ENCODE measurements around the gene TRAM2.

The TRAM2 gene

GRCh38 chr6:52595000-52595795 lies 18.3 kb upstream of the TRAM2 start:
- DNase-seq (ENCODE audit: low spot score): peak; percentile 80

GRCh38 chr6:52594221-52594620 lies 17.4 kb upstream of the TRAM2 start:
- no peak for DNase-seq (ENCODE audit: low spot score)

GRCh38 chr6:52591832-52592231 lies 15.0 kb upstream of the TRAM2 start:
- no peak for DNase-seq (ENCODE audit: low spot score)

- peak; percentile 60 for DNase-seq (ENCODE audit: low spot score)
Measured at GRCh38 chr6:52590152-52590891, 13.5 kb upstream of the TRAM2 start.

GRCh38 chr6:52588710-52589091 lies 11.8 kb upstream of the TRAM2 start:
- no peak for DNase-seq (ENCODE audit: low spot score)

- DNase-seq (ENCODE audit: low spot score): no peak
Measured at GRCh38 chr6:52588087-52588709, 11.3 kb upstream of the TRAM2 start.

GRCh38 chr6:52587001-52587400 lies 10.1 kb upstream of the TRAM2 start:
- DNase-seq (ENCODE audit: low spot score): no peak

GRCh38 chr6:52584203-52584602 lies 7.3 kb upstream of the TRAM2 start:
- no peak for DNase-seq (ENCODE audit: low spot score)

- no peak for DNase-seq (ENCODE audit: low spot score)
Measured at GRCh38 chr6:52582996-52583395, 6.1 kb upstream of the TRAM2 start.

- no peak for DNase-seq (ENCODE audit: low spot score)
Measured at GRCh38 chr6:52582446-52582845, 5.6 kb upstream of the TRAM2 start.

GRCh38 chr6:52580905-52581304 lies 4.0 kb upstream of the TRAM2 start:
- no peak for DNase-seq (ENCODE audit: low spot score)

- no peak for DNase-seq (ENCODE audit: low spot score)
Measured at GRCh38 chr6:52579006-52579660, 2.3 kb upstream of the TRAM2 start.

GRCh38 chr6:52577778-52578463 lies 1.1 kb upstream of the TRAM2 start:
- DNase-seq (ENCODE audit: low spot score): no peak

GRCh38 chr6:52576392-52577021 lies 353 bp downstream of the TRAM2 start:
- DNase-seq (ENCODE audit: low spot score): peak; percentile 73

GRCh38 chr6:52576054-52576391 lies 837 bp downstream of the TRAM2 start:
- no peak for DNase-seq (ENCODE audit: low spot score)

GRCh38 chr6:52575502-52575892 lies 1.4 kb downstream of the TRAM2 start:
- DNase-seq (ENCODE audit: low spot score): no peak

GRCh38 chr6:52574709-52575501 lies 2.0 kb downstream of the TRAM2 start:
- DNase-seq (ENCODE audit: low spot score): peak; percentile 76

- no peak for DNase-seq (ENCODE audit: low spot score)
Measured at GRCh38 chr6:52573295-52573694, 3.6 kb downstream of the TRAM2 start.

GRCh38 chr6:52572536-52572935 lies 4.3 kb downstream of the TRAM2 start:
- DNase-seq (ENCODE audit: low spot score): no peak

- no peak for DNase-seq (ENCODE audit: low spot score)
Measured at GRCh38 chr6:52571099-52571755, 5.6 kb downstream of the TRAM2 start.

All from AG08396 (cell line).